ENCODE results near the gene CDC23.
"Not testable (repeated sequence)": the region's sequence is repeated elsewhere in the genome, so short reads cannot be mapped to it uniquely, and the experiment has no call there.

Gene CDC23

DNA sequence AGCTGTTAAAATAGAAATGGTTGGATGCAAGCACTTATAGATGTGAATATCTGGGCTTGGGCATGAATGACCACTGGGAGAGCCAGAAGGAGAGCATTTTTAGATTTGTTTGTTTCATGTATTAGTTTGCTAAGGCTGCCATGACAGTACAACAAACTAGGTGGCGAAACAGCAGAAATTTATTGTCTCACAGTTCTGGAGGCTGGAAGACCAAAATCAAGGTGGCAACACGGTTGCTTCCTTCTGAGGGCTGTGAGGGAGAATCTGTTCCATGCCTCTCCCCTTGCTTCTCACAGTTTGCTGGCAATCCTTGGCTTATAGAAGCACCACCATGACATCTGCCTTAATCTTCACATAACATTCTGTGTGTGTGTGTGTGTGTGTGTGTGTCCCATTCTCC, 20.2 kb upstream of the CDC23 start:
- no peaks in the 10 kb centered on the region for H3K9me3 ChIP-seq (ENCODE audit: control insufficient read depth, insufficient read depth, low read length)
- H3K36me3 ChIP-seq (ENCODE audit: insufficient read depth, low read length), result no peaks in the 10 kb centered on the region
- H3K4me1 ChIP-seq (ENCODE audit: insufficient read depth, low read length), result peaks cover 10% of the 10 kb centered on the region
- no peak overlapping the region for H3K9ac ChIP-seq (ENCODE audit: low read depth, low read length)

GRCh38 chr5:138230981-138231589, 18.0 kb upstream of the CDC23 start:
- no peaks in the 10 kb centered on the region for H3K9me3 ChIP-seq (ENCODE audit: control insufficient read depth, insufficient read depth, low read length)

DNA sequence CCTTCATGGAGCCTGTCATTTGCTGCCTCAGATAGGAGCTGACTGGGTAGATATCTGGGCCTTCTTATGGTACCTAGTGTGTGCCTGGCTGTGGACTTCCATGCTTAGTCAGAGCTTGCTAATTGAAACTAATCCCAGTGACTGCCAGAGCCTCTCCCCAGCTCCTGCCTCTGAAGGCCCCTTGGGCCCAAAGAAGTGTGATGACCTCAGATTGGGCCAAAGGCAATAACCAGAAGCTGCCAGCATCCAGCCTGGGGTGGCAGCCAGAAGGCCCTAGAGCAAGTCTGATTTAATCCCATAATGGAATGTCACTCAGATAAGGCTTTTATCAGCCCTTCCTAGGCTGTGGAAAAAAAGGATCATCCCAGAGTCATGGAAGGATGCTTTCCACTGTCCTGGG, 17.1 kb upstream of the CDC23 start:
- Histone ChIP-seq H3K9ac (ENCODE audit: low read depth, low read length) (no peak overlapping the region), H3K36me3 (ENCODE audit: insufficient read depth, low read length) (no peaks in the 10 kb centered on the region), H3K4me1 (ENCODE audit: insufficient read depth, low read length) (peaks cover 10% of the 10 kb centered on the region), H3K9me3 (ENCODE audit: control insufficient read depth, insufficient read depth, low read length) (no peaks in the 10 kb centered on the region)

More at GRCh38 chr5:138230981-138231589, 18.0 kb upstream of the CDC23 start:
- H3K9ac ChIP-seq (ENCODE audit: low read depth, low read length), result peak overlapping the region; percentile 10; the same call in 1 of the 2 replicates
- H3K36me3 ChIP-seq (ENCODE audit: insufficient read depth, low read length), result no peaks in the 10 kb centered on the region
- peaks cover 10% of the 10 kb centered on the region for H3K4me1 ChIP-seq (ENCODE audit: insufficient read depth, low read length)

DNA sequence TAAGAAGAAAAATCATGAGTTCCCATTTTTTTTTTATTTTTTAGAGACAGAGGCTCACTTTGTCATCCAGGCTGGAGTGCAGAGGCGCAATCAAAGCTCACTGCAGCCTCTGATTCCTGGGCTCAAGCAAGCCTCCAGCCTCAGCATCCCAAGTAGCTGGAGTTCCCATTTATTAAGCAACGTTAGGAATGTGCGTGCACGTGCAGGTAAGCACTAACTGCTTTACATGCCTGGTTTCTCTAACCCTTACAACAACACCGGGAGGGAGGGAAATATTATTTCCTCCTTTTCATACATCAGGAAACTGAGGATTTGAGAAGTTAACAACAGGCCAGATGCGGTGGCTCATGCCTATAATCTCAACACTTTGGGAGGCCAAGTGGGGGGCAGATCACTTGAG, 16.3 kb upstream of the CDC23 start:
- Histone ChIP-seq H3K9ac (ENCODE audit: low read depth, low read length) (no peak overlapping the region), H3K9me3 (ENCODE audit: control insufficient read depth, insufficient read depth, low read length) (no peaks in the 10 kb centered on the region), H3K4me1 (ENCODE audit: insufficient read depth, low read length) (peaks cover 10% of the 10 kb centered on the region), H3K36me3 (ENCODE audit: insufficient read depth, low read length) (no peaks in the 10 kb centered on the region)

DNA sequence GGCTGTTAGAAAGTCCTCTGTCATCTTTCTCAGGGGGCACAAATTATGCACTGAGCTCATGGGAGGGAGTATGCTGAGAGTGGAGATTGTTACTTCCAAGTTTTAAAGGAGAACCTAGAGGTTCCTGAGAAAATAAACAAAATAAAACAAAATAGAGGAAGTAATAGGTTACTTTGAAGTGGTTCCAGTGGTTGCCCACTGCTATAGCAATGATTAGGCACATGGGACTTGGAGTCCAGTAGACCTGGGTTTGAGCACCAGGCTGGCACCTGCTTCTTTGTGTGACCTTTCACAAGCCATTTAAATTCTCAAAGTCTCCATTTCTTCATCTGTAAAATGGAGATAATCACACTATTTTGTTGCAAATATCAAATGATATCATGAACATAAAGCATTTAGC, 13.8 kb upstream of the CDC23 start:
- Histone ChIP-seq H3K9me3 (ENCODE audit: control insufficient read depth, insufficient read depth, low read length) (no peaks in the 10 kb centered on the region), H3K9ac (ENCODE audit: low read depth, low read length) (no peak overlapping the region), H3K4me1 (ENCODE audit: insufficient read depth, low read length) (peaks cover 10% of the 10 kb centered on the region), H3K36me3 (ENCODE audit: insufficient read depth, low read length) (no peaks in the 10 kb centered on the region)

DNA sequence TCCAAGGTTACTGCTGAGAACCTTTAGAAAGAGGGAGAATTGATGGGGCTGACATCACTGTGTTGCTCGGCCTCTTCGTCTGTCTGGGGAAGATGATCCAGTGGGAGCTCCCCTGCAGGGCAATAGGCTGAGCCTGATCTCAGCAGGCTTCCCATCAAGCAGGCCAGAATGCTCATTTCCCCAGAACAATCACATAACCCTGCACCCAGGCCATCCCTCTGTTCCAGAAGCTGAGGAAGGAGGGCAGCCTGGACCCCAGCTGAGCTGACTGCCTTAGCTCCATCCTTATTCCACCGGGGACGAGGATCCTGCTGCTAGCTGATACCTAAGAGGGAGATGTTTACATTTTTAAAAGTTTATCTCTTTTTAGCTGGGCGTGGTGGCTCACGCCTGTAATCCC, 11.6 kb upstream of the CDC23 start:
- Histone ChIP-seq H3K36me3 (ENCODE audit: insufficient read depth, low read length) (no peaks in the 10 kb centered on the region), H3K9ac (ENCODE audit: low read depth, low read length) (no peak overlapping the region), H3K4me1 (ENCODE audit: insufficient read depth, low read length) (no peaks in the 10 kb centered on the region), H3K9me3 (ENCODE audit: control insufficient read depth, insufficient read depth, low read length) (no peaks in the 10 kb centered on the region)

GRCh38 chr5:138223532-138223931, 10.4 kb upstream of the CDC23 start:
- Histone ChIP-seq H3K4me1 (ENCODE audit: insufficient read depth, low read length) (no peaks in the 10 kb centered on the region), H3K36me3 (ENCODE audit: insufficient read depth, low read length) (no peaks in the 10 kb centered on the region), H3K9me3 (ENCODE audit: control insufficient read depth, insufficient read depth, low read length) (peaks cover 3% of the 10 kb centered on the region), H3K9ac (ENCODE audit: low read depth, low read length) (no peak overlapping the region)

- H3K4me1 ChIP-seq (ENCODE audit: insufficient read depth, low read length), result no peaks in the 10 kb centered on the region
- no peaks in the 10 kb centered on the region for H3K36me3 ChIP-seq (ENCODE audit: insufficient read depth, low read length)
- peaks cover 3% of the 10 kb centered on the region for H3K9me3 ChIP-seq (ENCODE audit: control insufficient read depth, insufficient read depth, low read length)
- H3K9ac ChIP-seq (ENCODE audit: low read depth, low read length), result no peak overlapping the region
These were observed 3.7 kb upstream of the CDC23 start for GRCh38 chr5:138216799-138217198.

GRCh38 chr5:138212828-138213160, 329 bp downstream of the CDC23 start:
- Histone ChIP-seq H3K4me1 (ENCODE audit: insufficient read depth, low read length) (no peaks in the 10 kb centered on the region), H3K9me3 (ENCODE audit: control insufficient read depth, insufficient read depth, low read length) (no peaks in the 10 kb centered on the region), H3K9ac (ENCODE audit: low read depth, low read length) (peak overlapping the region; percentile 84), H3K36me3 (ENCODE audit: insufficient read depth, low read length) (no peaks in the 10 kb centered on the region)

DNA sequence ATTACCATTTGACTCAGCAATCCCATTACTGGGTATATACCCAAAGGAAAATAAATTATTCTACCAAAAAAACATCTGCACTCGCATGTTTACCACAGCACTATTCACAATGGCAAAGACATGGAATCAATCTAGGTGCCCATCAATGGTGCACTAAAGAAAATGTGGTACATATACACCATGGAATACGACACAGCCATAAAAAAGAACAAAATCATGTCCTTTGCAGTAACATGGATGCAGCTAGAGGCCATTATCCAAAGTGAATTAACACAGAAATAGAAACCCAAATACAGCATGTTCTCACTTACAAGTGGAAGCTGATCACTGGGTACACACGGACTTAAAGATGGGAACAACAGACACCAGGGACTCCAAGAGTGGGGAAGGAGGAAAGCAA, 2.1 kb downstream of the CDC23 start:
- Histone ChIP-seq H3K4me1 (ENCODE audit: insufficient read depth, low read length) (no peaks in the 10 kb centered on the region), H3K9ac (ENCODE audit: low read depth, low read length) (no peak overlapping the region), H3K36me3 (ENCODE audit: insufficient read depth, low read length) (peaks cover 3% of the 10 kb centered on the region; the same call in 1 of the 2 replicates), H3K9me3 (ENCODE audit: control insufficient read depth, insufficient read depth, low read length) (no peaks in the 10 kb centered on the region)

GRCh38 chr5:138193859-138194258, 19.3 kb downstream of the CDC23 start:
- H3K9me3 ChIP-seq (ENCODE audit: control insufficient read depth, insufficient read depth, low read length); H3K4me1 ChIP-seq (ENCODE audit: insufficient read depth, low read length); H3K9ac ChIP-seq (ENCODE audit: low read depth, low read length): not testable (repeated sequence)
- peaks cover 11% of the 10 kb centered on the region for H3K36me3 ChIP-seq (ENCODE audit: insufficient read depth, low read length)

DNA sequence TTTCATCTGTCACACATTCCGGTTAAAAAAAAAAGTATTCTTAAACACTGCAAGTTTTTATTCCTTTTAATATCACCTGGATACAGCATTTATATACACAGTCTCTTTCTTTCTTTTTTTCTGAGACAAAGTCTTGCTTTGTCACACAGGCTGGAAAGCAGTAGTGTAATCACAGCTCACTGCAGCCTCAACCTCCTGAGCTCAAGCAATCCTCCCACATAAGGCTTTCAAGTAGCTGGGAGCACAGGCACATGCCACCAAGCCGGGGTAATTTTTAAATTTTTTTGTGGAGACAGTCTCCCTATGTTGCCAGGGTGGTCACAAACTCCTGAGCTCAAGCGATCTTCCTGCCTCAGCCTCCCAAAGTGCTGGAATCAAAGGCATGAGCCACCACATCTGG, 20.3 kb downstream of the CDC23 start:
- no peak overlapping the region for H3K9ac ChIP-seq (ENCODE audit: low read depth, low read length)
- no peaks in the 10 kb centered on the region for H3K9me3 ChIP-seq (ENCODE audit: control insufficient read depth, insufficient read depth, low read length)
- H3K36me3 ChIP-seq (ENCODE audit: insufficient read depth, low read length), result peaks cover 5% of the 10 kb centered on the region; the same call in 1 of the 2 replicates
- H3K4me1 ChIP-seq (ENCODE audit: insufficient read depth, low read length), result no peaks in the 10 kb centered on the region

- Histone ChIP-seq H3K9ac (ENCODE audit: low read depth, low read length) (no peak overlapping the region), H3K4me1 (ENCODE audit: insufficient read depth, low read length) (no peaks in the 10 kb centered on the region), H3K9me3 (ENCODE audit: control insufficient read depth, insufficient read depth, low read length) (no peaks in the 10 kb centered on the region), H3K36me3 (ENCODE audit: insufficient read depth, low read length) (peaks cover 29% of the 10 kb centered on the region)
These were observed 24.5 kb downstream of the CDC23 start for GRCh38 chr5:138188626-138189025.

DNA sequence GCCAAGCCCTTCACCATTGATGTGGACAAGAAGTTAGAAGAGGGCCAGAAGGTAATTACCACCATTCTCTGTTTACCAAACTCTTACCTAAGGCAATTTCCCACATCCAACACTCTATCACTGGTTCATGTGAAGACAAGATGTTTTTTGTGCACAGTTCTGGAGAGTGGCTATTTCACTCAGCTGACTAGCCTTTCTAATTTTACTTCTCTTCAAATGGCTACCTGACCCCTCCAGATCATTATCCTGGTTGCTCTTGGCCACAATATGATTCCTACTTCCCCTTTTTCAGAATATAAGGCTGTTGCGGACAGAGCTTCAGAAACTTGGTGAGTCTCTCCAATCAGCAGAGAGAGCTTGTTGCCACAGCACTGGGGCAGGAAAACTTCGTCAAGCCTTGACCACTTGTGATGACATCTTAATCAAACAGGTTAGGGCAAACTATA, 27.1 kb downstream of the CDC23 start:
- Histone ChIP-seq H3K9ac (ENCODE audit: low read depth, low read length) (no peak overlapping the region), H3K36me3 (ENCODE audit: insufficient read depth, low read length) (peaks cover 39% of the 10 kb centered on the region), H3K4me1 (ENCODE audit: insufficient read depth, low read length) (no peaks in the 10 kb centered on the region), H3K9me3 (ENCODE audit: control insufficient read depth, insufficient read depth, low read length) (no peaks in the 10 kb centered on the region)

DNA sequence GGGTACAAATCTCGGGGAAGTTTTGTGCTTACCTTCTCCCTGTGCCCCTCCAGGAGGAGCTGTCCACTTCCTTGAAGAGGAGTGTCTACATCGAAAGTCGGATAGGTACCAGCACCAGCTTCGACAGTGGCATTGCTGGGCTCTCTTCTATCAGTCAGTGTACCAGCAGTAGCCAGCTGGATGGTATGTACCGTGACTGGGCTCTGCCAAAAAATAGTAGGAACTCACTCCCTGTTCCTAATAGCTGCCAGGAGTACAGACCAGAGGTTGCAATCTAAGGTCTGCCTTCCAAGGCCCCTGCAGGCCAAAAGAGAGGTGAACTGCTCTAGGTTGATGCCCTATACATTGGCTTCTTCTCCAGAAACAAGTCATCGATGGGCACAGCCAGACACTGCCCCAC, 30.3 kb downstream of the CDC23 start:
- Histone ChIP-seq H3K9ac (ENCODE audit: low read depth, low read length) (no peak overlapping the region), H3K36me3 (ENCODE audit: insufficient read depth, low read length) (peaks cover 34% of the 10 kb centered on the region), H3K9me3 (ENCODE audit: control insufficient read depth, insufficient read depth, low read length) (no peaks in the 10 kb centered on the region), H3K4me1 (ENCODE audit: insufficient read depth, low read length) (no peaks in the 10 kb centered on the region)

- Histone ChIP-seq H3K9ac (ENCODE audit: low read depth, low read length) (no peak overlapping the region), H3K36me3 (ENCODE audit: insufficient read depth, low read length) (peaks cover 21% of the 10 kb centered on the region), H3K4me1 (ENCODE audit: insufficient read depth, low read length) (no peaks in the 10 kb centered on the region), H3K9me3 (ENCODE audit: control insufficient read depth, insufficient read depth, low read length) (no peaks in the 10 kb centered on the region)
These were observed 32.3 kb downstream of the CDC23 start for GRCh38 chr5:138180841-138181240.
